HepG2 (cell line): ENCODE measurements around the gene MPV17L2.

Source experiments
- CBX2 ChIP-seq, 2 experiments: fragments of 200-600 bp in 1 of 2; sonication (generic); formaldehyde crosslinking in 1 of 2; IDR thresholded peaks; 2 replicates each; pipeline versions ENCODE4 v1.7.0 to v1.8.1; 2018 to 2022; ENCODE audit warnings: low read depth in 2 of 2, low read length in 1 of 2, mild to moderate bottlenecking in 1 of 2, missing genetic modification reagents in 1 of 2
- FOSL1 ChIP-seq: sonication (generic); formaldehyde crosslinking; IDR thresholded peaks from 2 replicates; pipeline ENCODE4 v1.9.0; 2021; ENCODE audit warnings: missing genetic modification reagents, borderline replicate concordance
- GZF1 ChIP-seq: sonication (generic); formaldehyde crosslinking; IDR thresholded peaks from 2 replicates; pipeline ENCODE4 v1.5.1; 2020; ENCODE audit warnings: mild to moderate bottlenecking, missing genetic modification reagents
- WIZ ChIP-seq: sonication (generic); formaldehyde crosslinking; IDR thresholded peaks from 2 replicates; pipeline ENCODE4 v1.5.1; 2020; ENCODE audit warnings: mild to moderate bottlenecking, missing genetic modification reagents
- ZIK1 ChIP-seq: sonication (generic); formaldehyde crosslinking; IDR thresholded peaks from 2 replicates; pipeline ENCODE4 v1.5.0; 2020; ENCODE audit warnings: mild to moderate bottlenecking, low read depth, missing genetic modification reagents, borderline replicate concordance
- ZNF274 ChIP-seq: sonication (generic); formaldehyde crosslinking; IDR thresholded peaks from 2 replicates; pipeline ENCODE4 v1.5.1; 2020; ENCODE audit warnings: mild to moderate bottlenecking, missing genetic modification reagents
- ZNF841 ChIP-seq: sonication (generic); formaldehyde crosslinking; IDR thresholded peaks from 2 replicates; pipeline ENCODE4 v1.8.1; 2023; ENCODE audit warnings: missing genetic modification reagents, borderline replicate concordance
- TF ChIP-seq, protein P1 (sequence below): IDR thresholded peaks from 2 replicates; pipeline ENCODE4 v1.6.1; 2016; ENCODE audit warnings: missing genetic modification reagents, missing compliant biosample characterization
- TF ChIP-seq, protein P2 (sequence below), 2 experiments: IDR thresholded peaks; 2 replicates each; pipeline ENCODE4 v1.6.1; 2011 to 2012; ENCODE audit warnings: low read length in 2 of 2, borderline replicate concordance in 1 of 2, low read depth in 1 of 2, mild to moderate bottlenecking in 1 of 2, moderate library complexity in 1 of 2
- TF ChIP-seq, protein P3 (sequence below): sonication (generic); formaldehyde crosslinking; IDR thresholded peaks from 2 replicates; pipeline ENCODE4 v1.8.1; 2022; ENCODE audit warnings: low read depth, mild to moderate bottlenecking, missing genetic modification reagents
- TF ChIP-seq, protein P4 (sequence below): sonication (generic); formaldehyde crosslinking; IDR thresholded peaks from 2 replicates; pipeline ENCODE4 v1.5.0; 2020; ENCODE audit warnings: mild to moderate bottlenecking, missing genetic modification reagents, moderate library complexity
- TF ChIP-seq, protein P5 (sequence below): IDR thresholded peaks from 2 replicates; pipeline ENCODE4 v1.6.1; 2012; ENCODE audit warnings: inconsistent platforms

DNA sequence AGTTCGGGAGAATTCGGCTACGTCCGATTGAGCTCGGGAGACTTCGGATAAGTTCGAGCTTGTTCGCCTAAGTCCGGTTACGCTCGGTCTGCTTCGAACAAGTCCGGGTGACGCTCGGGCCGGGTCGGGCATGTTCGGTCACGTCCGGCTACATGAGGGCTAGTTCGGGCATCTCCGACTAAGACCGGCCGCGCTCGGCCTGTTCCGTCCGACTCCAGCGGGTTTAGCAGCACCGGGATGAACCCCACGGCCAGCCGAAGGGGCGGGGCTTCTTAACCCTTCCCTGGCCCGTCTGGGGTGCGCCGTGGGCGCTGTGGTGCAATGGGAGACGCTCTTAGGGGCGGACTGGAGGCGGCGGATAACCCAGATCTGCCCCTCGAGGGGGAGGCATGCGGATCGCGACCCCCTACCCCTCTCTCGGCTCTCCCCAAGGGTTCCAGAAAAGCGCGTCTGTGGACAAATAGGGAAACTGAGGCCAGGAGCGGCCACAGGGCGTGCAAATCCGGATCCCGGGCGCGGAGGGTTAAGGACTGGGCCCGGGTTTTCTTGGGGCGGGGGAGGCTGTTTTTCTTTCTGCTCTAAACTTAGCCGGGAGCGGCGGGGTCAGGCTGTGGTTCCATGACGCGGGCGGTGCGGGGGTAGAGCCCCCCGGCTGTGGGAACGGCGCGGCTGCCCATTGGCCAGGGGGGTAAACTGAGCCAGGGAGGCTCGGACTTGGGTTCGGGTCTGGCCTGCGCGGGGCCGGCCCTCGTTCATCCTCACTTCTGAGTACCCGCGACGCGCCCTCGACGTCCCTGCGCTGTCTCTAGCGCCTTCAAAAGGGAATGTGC is 31.7 kb downstream of the MPV17L2 start:
- TF ChIP-seq FOSL1 (CRISPR knock-in tag) (no peak), ZNF274 (CRISPR knock-in tag) (no peak), GZF1 (CRISPR knock-in tag) (no peak), ZNF841 (CRISPR knock-in tag) (no peak), CBX2 (IDR thresholded peaks at IDR 0.05; ENCODE audit: low read depth, low read length) (no peak), CBX2 (CRISPR knock-in tag; IDR thresholded peaks at IDR 0.05; ENCODE audit: low read depth) (no peak), ZIK1 (no peak), WIZ (no peak)
- TF ChIP-seq, protein P1, sequence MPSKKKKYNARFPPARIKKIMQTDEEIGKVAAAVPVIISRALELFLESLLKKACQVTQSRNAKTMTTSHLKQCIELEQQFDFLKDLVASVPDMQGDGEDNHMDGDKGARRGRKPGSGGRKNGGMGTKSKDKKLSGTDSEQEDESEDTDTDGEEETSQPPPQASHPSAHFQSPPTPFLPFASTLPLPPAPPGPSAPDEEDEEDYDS = no peak
- TF ChIP-seq, protein P2, sequence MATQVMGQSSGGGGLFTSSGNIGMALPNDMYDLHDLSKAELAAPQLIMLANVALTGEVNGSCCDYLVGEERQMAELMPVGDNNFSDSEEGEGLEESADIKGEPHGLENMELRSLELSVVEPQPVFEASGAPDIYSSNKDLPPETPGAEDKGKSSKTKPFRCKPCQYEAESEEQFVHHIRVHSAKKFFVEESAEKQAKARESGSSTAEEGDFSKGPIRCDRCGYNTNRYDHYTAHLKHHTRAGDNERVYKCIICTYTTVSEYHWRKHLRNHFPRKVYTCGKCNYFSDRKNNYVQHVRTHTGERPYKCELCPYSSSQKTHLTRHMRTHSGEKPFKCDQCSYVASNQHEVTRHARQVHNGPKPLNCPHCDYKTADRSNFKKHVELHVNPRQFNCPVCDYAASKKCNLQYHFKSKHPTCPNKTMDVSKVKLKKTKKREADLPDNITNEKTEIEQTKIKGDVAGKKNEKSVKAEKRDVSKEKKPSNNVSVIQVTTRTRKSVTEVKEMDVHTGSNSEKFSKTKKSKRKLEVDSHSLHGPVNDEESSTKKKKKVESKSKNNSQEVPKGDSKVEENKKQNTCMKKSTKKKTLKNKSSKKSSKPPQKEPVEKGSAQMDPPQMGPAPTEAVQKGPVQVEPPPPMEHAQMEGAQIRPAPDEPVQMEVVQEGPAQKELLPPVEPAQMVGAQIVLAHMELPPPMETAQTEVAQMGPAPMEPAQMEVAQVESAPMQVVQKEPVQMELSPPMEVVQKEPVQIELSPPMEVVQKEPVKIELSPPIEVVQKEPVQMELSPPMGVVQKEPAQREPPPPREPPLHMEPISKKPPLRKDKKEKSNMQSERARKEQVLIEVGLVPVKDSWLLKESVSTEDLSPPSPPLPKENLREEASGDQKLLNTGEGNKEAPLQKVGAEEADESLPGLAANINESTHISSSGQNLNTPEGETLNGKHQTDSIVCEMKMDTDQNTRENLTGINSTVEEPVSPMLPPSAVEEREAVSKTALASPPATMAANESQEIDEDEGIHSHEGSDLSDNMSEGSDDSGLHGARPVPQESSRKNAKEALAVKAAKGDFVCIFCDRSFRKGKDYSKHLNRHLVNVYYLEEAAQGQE (IDR thresholded peaks at IDR 0.05; ENCODE audit: borderline replicate concordance in 1 of 2, low read depth in 1 of 2, low read length in 2 of 2) = no peak
- TF ChIP-seq, protein P3, sequence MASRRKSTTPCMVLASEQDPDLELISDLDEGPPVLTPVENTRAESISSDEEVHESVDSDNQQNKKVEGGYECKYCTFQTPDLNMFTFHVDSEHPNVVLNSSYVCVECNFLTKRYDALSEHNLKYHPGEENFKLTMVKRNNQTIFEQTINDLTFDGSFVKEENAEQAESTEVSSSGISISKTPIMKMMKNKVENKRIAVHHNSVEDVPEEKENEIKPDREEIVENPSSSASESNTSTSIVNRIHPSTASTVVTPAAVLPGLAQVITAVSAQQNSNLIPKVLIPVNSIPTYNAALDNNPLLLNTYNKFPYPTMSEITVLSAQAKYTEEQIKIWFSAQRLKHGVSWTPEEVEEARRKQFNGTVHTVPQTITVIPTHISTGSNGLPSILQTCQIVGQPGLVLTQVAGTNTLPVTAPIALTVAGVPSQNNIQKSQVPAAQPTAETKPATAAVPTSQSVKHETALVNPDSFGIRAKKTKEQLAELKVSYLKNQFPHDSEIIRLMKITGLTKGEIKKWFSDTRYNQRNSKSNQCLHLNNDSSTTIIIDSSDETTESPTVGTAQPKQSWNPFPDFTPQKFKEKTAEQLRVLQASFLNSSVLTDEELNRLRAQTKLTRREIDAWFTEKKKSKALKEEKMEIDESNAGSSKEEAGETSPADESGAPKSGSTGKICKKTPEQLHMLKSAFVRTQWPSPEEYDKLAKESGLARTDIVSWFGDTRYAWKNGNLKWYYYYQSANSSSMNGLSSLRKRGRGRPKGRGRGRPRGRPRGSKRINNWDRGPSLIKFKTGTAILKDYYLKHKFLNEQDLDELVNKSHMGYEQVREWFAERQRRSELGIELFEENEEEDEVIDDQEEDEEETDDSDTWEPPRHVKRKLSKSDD (CRISPR knock-in tag) = no peak
- TF ChIP-seq, protein P4, sequence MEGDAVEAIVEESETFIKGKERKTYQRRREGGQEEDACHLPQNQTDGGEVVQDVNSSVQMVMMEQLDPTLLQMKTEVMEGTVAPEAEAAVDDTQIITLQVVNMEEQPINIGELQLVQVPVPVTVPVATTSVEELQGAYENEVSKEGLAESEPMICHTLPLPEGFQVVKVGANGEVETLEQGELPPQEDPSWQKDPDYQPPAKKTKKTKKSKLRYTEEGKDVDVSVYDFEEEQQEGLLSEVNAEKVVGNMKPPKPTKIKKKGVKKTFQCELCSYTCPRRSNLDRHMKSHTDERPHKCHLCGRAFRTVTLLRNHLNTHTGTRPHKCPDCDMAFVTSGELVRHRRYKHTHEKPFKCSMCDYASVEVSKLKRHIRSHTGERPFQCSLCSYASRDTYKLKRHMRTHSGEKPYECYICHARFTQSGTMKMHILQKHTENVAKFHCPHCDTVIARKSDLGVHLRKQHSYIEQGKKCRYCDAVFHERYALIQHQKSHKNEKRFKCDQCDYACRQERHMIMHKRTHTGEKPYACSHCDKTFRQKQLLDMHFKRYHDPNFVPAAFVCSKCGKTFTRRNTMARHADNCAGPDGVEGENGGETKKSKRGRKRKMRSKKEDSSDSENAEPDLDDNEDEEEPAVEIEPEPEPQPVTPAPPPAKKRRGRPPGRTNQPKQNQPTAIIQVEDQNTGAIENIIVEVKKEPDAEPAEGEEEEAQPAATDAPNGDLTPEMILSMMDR (CRISPR knock-in tag) = no peak
- TF ChIP-seq, protein P5, sequence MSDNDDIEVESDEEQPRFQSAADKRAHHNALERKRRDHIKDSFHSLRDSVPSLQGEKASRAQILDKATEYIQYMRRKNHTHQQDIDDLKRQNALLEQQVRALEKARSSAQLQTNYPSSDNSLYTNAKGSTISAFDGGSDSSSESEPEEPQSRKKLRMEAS = no peak
